Heart right ventricle (tissue), 16 donors: Measurements from ENCODE around the gene ZFP37. TPM values are rescaled to one million over a fixed set of nuclear protein-coding genes. Genes with fewer than 3 reads are reported as not detected.
A peak's percentile ranks its signal among the peaks of the same experiment; 100 is the strongest.
"Not testable (repeated sequence)": the region's sequence is repeated elsewhere in the genome, so short reads cannot be mapped to it uniquely, and the experiment has no call there.

Source experiments
- ATAC-seq, 8 donors: fragments of 200-7000 bp; cut with Tn5 transposase; one replicate each; pipeline ENCODE4 v1.9.1; 2020; ENCODE audit warnings: mild to moderate bottlenecking in 8 of 8, moderate library complexity in 8 of 8, moderate number of reproducible peaks in 1 of 8
- DNase-seq, 2 donors: peaks; one replicate each; pipeline ENCODE4 v3.0.0-alpha.2; 2020
- H3K27ac ChIP-seq, 10 donors: fragments of 200-600 bp; sonication (generic) in 2 of 10; one replicate each; pipeline versions ENCODE4 v1.5.0 to v1.8.0; 2020 to 2022; ENCODE audit warnings: mild to moderate bottlenecking in 3 of 10
- H3K27me3 ChIP-seq, 7 donors: fragments of 200-600 bp; one replicate each; pipeline ENCODE4 v1.8.0; 2021 to 2022; ENCODE audit warnings: mild to moderate bottlenecking in 2 of 7
- H3K36me3 ChIP-seq, 9 donors: fragments of 200-600 bp; sonication (generic) in 1 of 9; one replicate each; pipeline versions ENCODE4 v1.5.0 to v1.8.0; 2020 to 2022; ENCODE audit warnings: mild to moderate bottlenecking in 2 of 9
- H3K4me1 ChIP-seq, 9 donors: fragments of 200-600 bp; sonication (generic) in 1 of 9; one replicate each; pipeline versions ENCODE4 v1.5.0 to v1.8.0; 2020 to 2022; ENCODE audit warnings: mild to moderate bottlenecking in 4 of 9
- H3K4me3 ChIP-seq, 10 donors: fragments of 200-600 bp; sonication (generic) in 2 of 10; one replicate each; pipeline versions ENCODE4 v1.5.0 to v1.8.0; 2020 to 2022; ENCODE audit warnings: mild to moderate bottlenecking in 7 of 10, moderate library complexity in 2 of 10
- H3K9me3 ChIP-seq, 11 donors: fragments of 200-600 bp in 10 of 11; sonication (generic) in 2 of 11; one replicate each; pipeline versions ENCODE4 v1.5.0 to v1.8.0; 2013 to 2022; ENCODE audit warnings: mild to moderate bottlenecking in 2 of 11, control low read depth in 1 of 11, moderate library complexity in 1 of 11
- CTCF ChIP-seq, 9 donors: fragments of 200-600 bp; sonication (generic) in 2 of 9; IDR thresholded peaks; one replicate each; pipeline versions ENCODE4 v1.5.0 to v1.8.0; 2021 to 2022; ENCODE audit warnings: antibody characterized with exemption in 9 of 9, mild to moderate bottlenecking in 5 of 9, moderate library complexity in 1 of 9
- WGBS, 2 donors: extraction: QIAGEN DNeasy Blood & Tissue Kit; methylation state at CpG; one replicate each; pipeline ENCODE4 v1.1.7; 2013; ENCODE audit warnings: inconsistent platforms in 1 of 2; 5-methylcytosine and 5-hydroxymethylcytosine counted together
- intact Hi-C, 10 donors: fragments of 100-400 bp; cut with DNase I; formaldehyde crosslinking; loops; one replicate each; pipeline versions ENCODE4 v1.11.1 to v1.14.2; 2022
- polyA plus RNA-seq, 2 donors: library from polyadenylated mRNA; stranded (reverse); fragments of 200-250 nt; gene quantifications; one replicate each; pipeline ENCODE4 v1.2.3, GENCODE V29; 2013
- total RNA-seq, 10 donors: library from RNA; stranded (reverse); fragmentation: NEBNext Ultra II Directional in 3 of 10; extraction: Animal tissue kit (Norgen Biotek cat#: 25700) in 3 of 10; gene quantifications; one replicate each; pipeline versions ENCODE4 v1.2.1 to v1.2.4, GENCODE V29; 2021 to 2023
- donor health status: Arrhythmogenic right ventricular cardiomyopathy.
- donor health status: ischemic (EF 13 %, LVEDD 7.1; RV severe dilation, severe dysfunction).
- donor health status: healthy with polysubstance abuse.
- donor health status: DM: no; HTN: yes; CAD: no.
- donor health status: DM: no; HTN: no; CAD: no.
- donor health status: ischemic (EF 25% LVEDD 6.9; RV normal size, moderate dysfunction).
- donor health status: ischemic (EF 25% LVEDD 5.7; RV mildly dilated, moderate dysfunction).
- donor health status: healthy.
- donor health status: DM: yes; HTN: yes; CAD: no.
- donor health status: Ischemic cardiomyopathy.
- donor health status: ischemic (EF 35%, LVEDD 5.7; RV mildly dilated, moderate dysfunction).
- donor health status: nonischemic (EF 11% LVEDD 7.7; RV severe dilation, severe dysfunction).
- donor health status: DM: yes; HTN: yes; CAD: no.
- donor health status: PGD.
- donor health status: ischemic (EF 29% LVEDD 5.4; RV normal size, mild dysfunction).
- donor health status: nonischemic (EF 23%, LVEDD 6.1; RV moderate dilation, normal function).

Gene ZFP37
- total and polyA plus RNA-seq, 12 donors, result 0.51 to 2.3 (median 1.4) TPM

- Histone ChIP-seq H3K4me1 (peaks cover 0 to 11% (median 0%) of the 10 kb centered on the region in 9 donors), H3K9me3 (peaks cover 0 to 55% (median 6%) of the 10 kb centered on the region in 11 donors), H3K27me3 (peaks cover 0 to 56% (median 40%) of the 10 kb centered on the region in 7 donors)
- WGBS, 2 donors, result 4 to 6% methylated on average over 21 to 22 of the region's 33 CpGs
- DNase-seq, result peak in 1 of 2 donors; percentile 14
- H3K36me3 ChIP-seq, ATAC-seq, H3K27ac ChIP-seq, intact Hi-C loops, H3K4me3 ChIP-seq: not testable (repeated sequence)
Observed at GRCh38 chr9:113061072-113061850, 4.7 kb upstream of the ZFP37 start.

DNA sequence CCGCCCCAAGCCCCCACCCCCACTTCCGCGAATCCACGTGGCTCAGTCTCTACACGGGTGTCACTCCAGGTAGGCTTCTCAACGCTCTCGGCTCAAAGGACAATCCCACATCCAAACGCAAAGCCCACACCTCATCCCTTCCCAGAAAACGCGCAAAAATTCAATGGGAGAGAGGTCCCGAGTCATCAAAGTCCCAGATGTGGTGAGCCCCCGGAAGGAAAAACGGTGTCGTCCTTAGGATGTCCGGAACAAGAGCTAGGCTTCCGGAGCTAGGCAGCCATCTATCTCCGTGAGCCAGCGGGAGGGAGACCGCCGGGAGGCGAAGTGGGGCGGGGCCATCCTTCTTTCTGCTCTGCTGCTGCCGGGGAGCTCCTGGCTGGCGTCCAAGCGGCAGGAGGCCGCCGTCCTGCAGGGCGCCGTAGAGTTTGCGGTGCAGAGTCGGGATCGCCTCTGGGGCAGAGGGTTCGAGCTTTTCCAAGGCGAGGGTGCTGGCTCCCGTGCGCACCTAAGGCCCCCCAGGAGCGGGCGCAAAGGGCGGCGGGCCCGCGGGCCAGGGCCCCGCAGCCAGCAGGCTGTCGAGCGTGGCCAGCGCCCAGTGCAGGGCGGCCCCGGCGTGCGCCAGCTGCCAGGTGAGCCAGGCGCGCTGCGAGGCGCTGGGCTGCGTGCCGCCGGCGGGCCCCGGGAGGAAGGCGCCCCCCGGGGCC, 3.2 kb upstream of the ZFP37 start:
- ATAC-seq, H3K36me3 ChIP-seq, H3K27ac ChIP-seq, intact Hi-C loops: not testable (repeated sequence)
- DNase-seq, result peak in 1 of 2 donors; percentile 31
- Histone ChIP-seq H3K27me3 (peaks cover 0 to 62% (median 40%) of the 10 kb centered on the region in 7 donors), H3K9me3 (peaks cover 0 to 70% (median 12%) of the 10 kb centered on the region in 11 donors), H3K4me3 (peak overlapping the region in 1 of 10 donors; percentile 5), H3K4me1 (peaks cover 0 to 15% (median 0%) of the 10 kb centered on the region in 9 donors)
- 4% methylated on average over 40 to 41 of the region's 61 CpGs for WGBS, 2 donors

GRCh38 chr9:113057193-113057592, 669 bp upstream of the ZFP37 start:
- H3K27me3 ChIP-seq, result peaks cover 0 to 52% (median 33%) of the 10 kb centered on the region in 7 donors
- peaks cover 0 to 15% (median 0%) of the 10 kb centered on the region in 9 donors for H3K4me1 ChIP-seq
- no peak for ATAC-seq
- H3K4me3 ChIP-seq, result peak overlapping the region; percentile 48 to 86 (median 70)
- H3K36me3 ChIP-seq, result peaks cover 0 to 29% (median 0%) of the 10 kb centered on the region in 9 donors
- peak overlapping the region in 8 of 10 donors; percentile 61 to 87 (median 70) for H3K27ac ChIP-seq
- no peak for DNase-seq
- intact Hi-C loops, result no loop called here
- H3K9me3 ChIP-seq, result peaks cover 0 to 86% (median 34%) of the 10 kb centered on the region in 11 donors
- no peak for TF ChIP-seq CTCF (IDR thresholded peaks at IDR 0.05)
- WGBS, 2 donors, result 37 to 38% methylated on average over 5 of the region's 5 CpGs

GRCh38 chr9:113042884-113043657, 13.5 kb downstream of the ZFP37 start:
- H3K27me3 ChIP-seq, result no peaks in the 10 kb centered on the region
- intact Hi-C loops, result no loop called here
- WGBS, 2 donors, result 95% methylated on average over 4 of the region's 4 CpGs
- H3K27ac ChIP-seq, result no peak overlapping the region
- peaks cover 17 to 100% (median 98%) of the 10 kb centered on the region in 11 donors for H3K9me3 ChIP-seq
- H3K4me3 ChIP-seq, result no peak overlapping the region
- ATAC-seq (no peak), DNase-seq (no peak)
- no peaks in the 10 kb centered on the region for H3K4me1 ChIP-seq
- H3K36me3 ChIP-seq, result peaks cover 0 to 78% (median 48%) of the 10 kb centered on the region in 9 donors
- TF ChIP-seq CTCF (IDR thresholded peaks at IDR 0.05), result no peak

- H3K36me3 ChIP-seq, result no peaks in the 10 kb centered on the region
- 64 to 69% methylated on average over 1 of the region's 1 CpG for WGBS, 2 donors
- H3K9me3 ChIP-seq, result peaks cover 0 to 94% (median 41%) of the 10 kb centered on the region in 11 donors
- intact Hi-C loops, result no loop called here
- no peak for TF ChIP-seq CTCF (IDR thresholded peaks at IDR 0.05)
- ATAC-seq, result no peak
- no peaks in the 10 kb centered on the region for H3K27me3 ChIP-seq
- no peak overlapping the region for H3K4me3 ChIP-seq
- DNase-seq, result no peak
- no peak overlapping the region for H3K27ac ChIP-seq
- no peaks in the 10 kb centered on the region for H3K4me1 ChIP-seq
Observed at GRCh38 chr9:113026200-113026599, 30.3 kb downstream of the ZFP37 start.
